Muscle of back (tissue), 11 donors: Measurements from ENCODE around the gene TNNT3. TPM values are rescaled to one million over a fixed set of nuclear protein-coding genes. Genes with fewer than 3 reads are reported as not detected.

Experiments used
- DNase-seq, 3 donors: peaks; one replicate each; pipeline versions ENCODE4 v3.0.0 to v3.0.0-alpha.2; 2013
- polyA plus RNA-seq, 10 donors: library from polyadenylated mRNA; unstranded; fragments of 120-200 nt; gene quantifications; one replicate each; pipeline ENCODE4 v1.2.1, GENCODE V29; 2013; ENCODE audit not compliant: insufficient read length in 10 of 10

Gene TNNT3
- polyA plus RNA-seq, 10 donors = 2,439 to 8,197 (median 6,821) TPM

- DNase-seq = peak in 2 of 3 donors; percentile 61 to 64
Measured at GRCh38 chr11:1920909-1921573, 1.5 kb downstream of the TNNT3 start.

- peak; percentile 84 to 98 (median 95) for DNase-seq
Measured at GRCh38 chr11:1921574-1922141, 2.2 kb downstream of the TNNT3 start.

- peak in 2 of 3 donors; percentile 86 to 94 for DNase-seq
Measured at GRCh38 chr11:1922481-1923081, 3.1 kb downstream of the TNNT3 start.

GRCh38 chr11:1923201-1923956 is 3.9 kb downstream of the TNNT3 start:
- DNase-seq = peak in 1 of 3 donors; percentile 19

- DNase-seq = peak in 1 of 3 donors; percentile 64
Measured at GRCh38 chr11:1924181-1924580, 4.7 kb downstream of the TNNT3 start.

- peak in 1 of 3 donors; percentile 33 for DNase-seq
Measured at GRCh38 chr11:1924646-1925372, 5.3 kb downstream of the TNNT3 start.

- DNase-seq = no peak
Measured at GRCh38 chr11:1925373-1926155, 6.1 kb downstream of the TNNT3 start.

GRCh38 chr11:1926156-1927025 is 6.9 kb downstream of the TNNT3 start:
- no peak for DNase-seq

GRCh38 chr11:1927026-1927847 is 7.7 kb downstream of the TNNT3 start:
- peak in 2 of 3 donors; percentile 82 to 94 for DNase-seq

- DNase-seq = no peak
Measured at GRCh38 chr11:1927848-1928469, 8.5 kb downstream of the TNNT3 start.

- peak in 1 of 3 donors; percentile 75 for DNase-seq
Measured at GRCh38 chr11:1928470-1928890, 9.0 kb downstream of the TNNT3 start.

- no peak for DNase-seq
Measured at GRCh38 chr11:1928891-1929541, 9.5 kb downstream of the TNNT3 start.

- DNase-seq = no peak
Measured at GRCh38 chr11:1929621-1930461, 10.3 kb downstream of the TNNT3 start.

- DNase-seq = no peak
Measured at GRCh38 chr11:1930462-1930830, 10.9 kb downstream of the TNNT3 start.

GRCh38 chr11:1931341-1932104 is 12.0 kb downstream of the TNNT3 start:
- peak; percentile 67 to 93 (median 83) for DNase-seq

GRCh38 chr11:1932105-1932480 is 12.6 kb downstream of the TNNT3 start:
- no peak for DNase-seq
